GM12801 (cell line): Measurements from ENCODE around the gene SLC4A1AP.

ENCODE experiments used
- CTCF ChIP-seq: IDR thresholded peaks from one replicate; pipeline ENCODE4 v1.5.1; 2011; ENCODE audit warnings: control low read depth; ENCODE audit not compliant: insufficient read length; ENCODE audit errors: extremely low read depth

Gene SLC4A1AP

GRCh38 chr2:27628767-27629709 is 34.7 kb upstream of the SLC4A1AP start, which contains the start of the genes CCDC121 and GPN1:
TSS of gene CCDC121 (minus strand) at chr2:27629012. CDS start at chr2:27627799, 1,213 bp downstream.
TSS of gene GPN1 (plus strand) at chr2:27629050. CDS start at chr2:27629059, 9 bp downstream.
- TF ChIP-seq CTCF: no peak

- TF ChIP-seq CTCF: no peak
These were observed 29.4 kb upstream of the SLC4A1AP start for GRCh38 chr2:27634291-27634690.

- TF ChIP-seq CTCF: no peak
These were observed 26.9 kb upstream of the SLC4A1AP start for GRCh38 chr2:27636766-27637165.

GRCh38 chr2:27638037-27638637 is 25.6 kb upstream of the SLC4A1AP start:
- no peak for TF ChIP-seq CTCF

GRCh38 chr2:27638709-27639108 is 25.0 kb upstream of the SLC4A1AP start:
- TF ChIP-seq CTCF: no peak

GRCh38 chr2:27640722-27641245 is 22.9 kb upstream of the SLC4A1AP start:
- TF ChIP-seq CTCF: no peak

- TF ChIP-seq CTCF: no peak
These were observed 18.5 kb upstream of the SLC4A1AP start for GRCh38 chr2:27645197-27645596.
